GM23248 (cell line): ENCODE data around the gene SRPK1.

Source experiments
- EZH2 ChIP-seq: fragments of 200-600 bp; sonication (generic); IDR thresholded peaks from 2 replicates; pipeline ENCODE4 v1.6.1; 2018; ENCODE audit warnings: antibody characterized with exemption, mild to moderate bottlenecking; ENCODE audit not compliant: insufficient read depth, poor library complexity, severe bottlenecking
- EZH2phosphoT487 ChIP-seq: fragments of 200-600 bp; sonication (generic); IDR thresholded peaks from 2 replicates; pipeline ENCODE4 v1.6.1; 2018; ENCODE audit warnings: antibody characterized with exemption, moderate library complexity, mild to moderate bottlenecking, low read depth; ENCODE audit not compliant: insufficient read depth

- TF ChIP-seq EZH2phosphoT487 (no peak), EZH2 (no peak)
Observed at GRCh38 chr6:35895560-35895959, 25.3 kb downstream of the SRPK1 start.
